Upper lobe of left lung (tissue), 6 donors: Measurements from ENCODE around the gene SLC6A17. TPM values are rescaled to one million over a fixed set of nuclear protein-coding genes. Genes with fewer than 3 reads are reported as not detected.

Source experiments
- ATAC-seq, 2 donors: fragments of 200-7000 bp; cut with Tn5 transposase; one replicate each; pipeline ENCODE4 v1.9.1; 2022; ENCODE audit warnings: mild to moderate bottlenecking in 2 of 2, moderate library complexity in 2 of 2; ENCODE audit not compliant: low FRiP score in 2 of 2
- DNase-seq, 2 donors: peaks; one replicate each; pipeline ENCODE4 v3.0.0-alpha.2; 2019 to 2020
- H3K27ac ChIP-seq, 4 donors: fragments of 200-600 bp; sonication (generic); one replicate each; pipeline ENCODE4 v1.5.1; 2016 to 2019
- H3K27me3 ChIP-seq, 4 donors: fragments of 200-600 bp; sonication (generic); one replicate each; pipeline ENCODE4 v1.5.1; 2017 to 2019
- H3K36me3 ChIP-seq, 4 donors: fragments of 200-600 bp; sonication (generic); one replicate each; pipeline ENCODE4 v1.5.1; 2016 to 2019
- H3K4me1 ChIP-seq, 4 donors: fragments of 200-600 bp; sonication (generic); one replicate each; pipeline ENCODE4 v1.5.1; 2018 to 2019
- H3K4me3 ChIP-seq, 4 donors: fragments of 200-600 bp; sonication (generic); one replicate each; pipeline ENCODE4 v1.5.1; 2017 to 2019; ENCODE audit warnings: mild to moderate bottlenecking in 2 of 4, moderate library complexity in 1 of 4
- H3K9me3 ChIP-seq, 4 donors: fragments of 200-600 bp; sonication (generic); one replicate each; pipeline ENCODE4 v1.5.1; 2018 to 2019
- EP300 ChIP-seq, 4 donors: sonication (generic); formaldehyde crosslinking; IDR thresholded peaks; one replicate each; pipeline ENCODE4 v1.5.1; 2017; ENCODE audit warnings: antibody characterized with exemption in 4 of 4, control low read depth in 2 of 4
- POLR2A ChIP-seq, 4 donors: fragments of 450-650 bp; IDR thresholded peaks; one replicate each; pipeline ENCODE4 v1.5.1; 2016 to 2017; ENCODE audit warnings: antibody characterized with exemption in 4 of 4, mild to moderate bottlenecking in 2 of 4
- POLR2AphosphoS5 ChIP-seq, 2 donors: sonication (generic); formaldehyde crosslinking; IDR thresholded peaks; one replicate each; pipeline ENCODE4 v1.5.1; 2017; ENCODE audit warnings: antibody characterized with exemption in 2 of 2
- WGBS, 2 donors: methylation state at CpG; one replicate each; pipeline ENCODE4 v1.1.5; 2017 to 2018; 5-methylcytosine and 5-hydroxymethylcytosine counted together
- total RNA-seq, 6 donors: library from RNA; depleted of rRNA in 4 of 6; stranded (reverse); fragments of >200 nt in 4 of 6; gene quantifications; one replicate each; pipeline versions ENCODE4 v1.1.0 to v1.2.1, GENCODE V29; 2016 to 2021
- TF ChIP-seq, protein P1 (sequence below), 6 experiments: fragments of 450-650 bp in 4 of 6; fragments of 200-600 bp in 2 of 6; sonication (generic) in 2 of 6; IDR thresholded peaks; one replicate each; pipeline ENCODE4 v1.5.1; 2016 to 2019; ENCODE audit warnings: antibody characterized with exemption in 6 of 6
- donor health status: DM: no; HTN: no; CAD: no; lungs with moderate emphysema.
- donor health status: DM: no; HTN: yes; CAD: no; lungs with severe emphysema.

Gene SLC6A17
- total RNA-seq, 6 donors from 2014 or later = 0.07 TPM; not detected in 5

DNA sequence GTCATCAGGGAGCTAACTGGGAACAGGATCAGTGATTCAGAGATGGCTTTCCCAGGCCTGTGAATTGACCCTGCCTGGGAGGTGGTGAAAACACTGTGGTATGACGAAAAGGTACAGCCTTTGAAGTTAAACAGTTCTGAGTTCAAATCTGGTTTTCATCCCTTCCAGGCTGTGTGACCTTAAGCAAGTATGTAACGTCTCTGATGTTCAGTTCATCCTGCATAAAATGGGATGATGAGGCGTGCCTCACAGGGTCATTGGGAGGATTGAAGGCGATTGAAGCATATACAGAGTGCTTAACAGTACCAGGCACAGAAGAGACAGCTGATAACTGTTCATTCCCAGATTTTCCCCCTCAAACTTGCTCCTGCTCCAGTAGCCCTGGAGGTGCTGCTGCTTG is 70.8 kb downstream of the SLC6A17 start:
- Histone ChIP-seq H3K9me3 (no peaks in the 10 kb centered on the region), H3K27me3 (no peaks in the 10 kb centered on the region), H3K4me3 (no peak overlapping the region), H3K27ac (no peak overlapping the region), H3K36me3 (peaks cover 0 to 26% (median 6%) of the 10 kb centered on the region in 4 donors), H3K4me1 (no peaks in the 10 kb centered on the region)
- WGBS, 2 donors = 93 to 94% methylated on average over 4 of the region's 4 CpGs
- DNase-seq (no peak), ATAC-seq (no peak)
- no peak for TF ChIP-seq POLR2AphosphoS5 (IDR thresholded peaks at IDR 0.05)
- TF ChIP-seq EP300 (IDR thresholded peaks at IDR 0.05) = no peak
- TF ChIP-seq, protein P1, sequence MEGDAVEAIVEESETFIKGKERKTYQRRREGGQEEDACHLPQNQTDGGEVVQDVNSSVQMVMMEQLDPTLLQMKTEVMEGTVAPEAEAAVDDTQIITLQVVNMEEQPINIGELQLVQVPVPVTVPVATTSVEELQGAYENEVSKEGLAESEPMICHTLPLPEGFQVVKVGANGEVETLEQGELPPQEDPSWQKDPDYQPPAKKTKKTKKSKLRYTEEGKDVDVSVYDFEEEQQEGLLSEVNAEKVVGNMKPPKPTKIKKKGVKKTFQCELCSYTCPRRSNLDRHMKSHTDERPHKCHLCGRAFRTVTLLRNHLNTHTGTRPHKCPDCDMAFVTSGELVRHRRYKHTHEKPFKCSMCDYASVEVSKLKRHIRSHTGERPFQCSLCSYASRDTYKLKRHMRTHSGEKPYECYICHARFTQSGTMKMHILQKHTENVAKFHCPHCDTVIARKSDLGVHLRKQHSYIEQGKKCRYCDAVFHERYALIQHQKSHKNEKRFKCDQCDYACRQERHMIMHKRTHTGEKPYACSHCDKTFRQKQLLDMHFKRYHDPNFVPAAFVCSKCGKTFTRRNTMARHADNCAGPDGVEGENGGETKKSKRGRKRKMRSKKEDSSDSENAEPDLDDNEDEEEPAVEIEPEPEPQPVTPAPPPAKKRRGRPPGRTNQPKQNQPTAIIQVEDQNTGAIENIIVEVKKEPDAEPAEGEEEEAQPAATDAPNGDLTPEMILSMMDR (IDR thresholded peaks at IDR 0.05) = no peak
- no peak for TF ChIP-seq POLR2A (IDR thresholded peaks at IDR 0.05)

GRCh38 chr1:110223127-110223526 is 72.8 kb downstream of the SLC6A17 start:
- H3K4me1 ChIP-seq = no peaks in the 10 kb centered on the region
- H3K36me3 ChIP-seq = peaks cover 0 to 45% (median 6%) of the 10 kb centered on the region in 4 donors
- no peak overlapping the region for H3K27ac ChIP-seq
- DNase-seq (no peak), ATAC-seq (no peak)
- 96 to 98% methylated on average over 11 to 27 of the region's 27 CpGs for WGBS, 2 donors
- no peaks in the 10 kb centered on the region for H3K27me3 ChIP-seq
- no peaks in the 10 kb centered on the region for H3K9me3 ChIP-seq
- H3K4me3 ChIP-seq = no peak overlapping the region
- no peak for TF ChIP-seq POLR2A (IDR thresholded peaks at IDR 0.05)
- no peak for TF ChIP-seq POLR2AphosphoS5 (IDR thresholded peaks at IDR 0.05)
- TF ChIP-seq, protein P1 (IDR thresholded peaks at IDR 0.05) = no peak
- no peak for TF ChIP-seq EP300 (IDR thresholded peaks at IDR 0.05)

GRCh38 chr1:110223581-110223980 is 73.3 kb downstream of the SLC6A17 start:
- Histone ChIP-seq H3K36me3 (peaks cover 0 to 48% (median 6%) of the 10 kb centered on the region in 4 donors), H3K27ac (no peak overlapping the region), H3K4me3 (no peak overlapping the region), H3K4me1 (no peaks in the 10 kb centered on the region), H3K9me3 (no peaks in the 10 kb centered on the region), H3K27me3 (no peaks in the 10 kb centered on the region)
- ATAC-seq (no peak), DNase-seq (no peak)
- TF ChIP-seq EP300 (IDR thresholded peaks at IDR 0.05) (no peak), POLR2A (IDR thresholded peaks at IDR 0.05) (no peak), POLR2AphosphoS5 (IDR thresholded peaks at IDR 0.05) (no peak)
- TF ChIP-seq, protein P1 (IDR thresholded peaks at IDR 0.05) = no peak
- WGBS, 2 donors = 94 to 98% methylated on average over 17 of the region's 17 CpGs

GRCh38 chr1:110224240-110224995 is 74.1 kb downstream of the SLC6A17 start:
- H3K36me3 ChIP-seq = peaks cover 0 to 53% (median 8%) of the 10 kb centered on the region in 4 donors
- no peak overlapping the region for H3K4me3 ChIP-seq
- no peaks in the 10 kb centered on the region for H3K9me3 ChIP-seq
- H3K27me3 ChIP-seq = no peaks in the 10 kb centered on the region
- TF ChIP-seq POLR2A (IDR thresholded peaks at IDR 0.05) (no peak), EP300 (IDR thresholded peaks at IDR 0.05) (no peak), POLR2AphosphoS5 (IDR thresholded peaks at IDR 0.05) (no peak)
- TF ChIP-seq, protein P1 (IDR thresholded peaks at IDR 0.05) = no peak
- DNase-seq = no peak
- H3K4me1 ChIP-seq = no peaks in the 10 kb centered on the region
- WGBS, 2 donors = 80 to 85% methylated on average over 6 to 8 of the region's 8 CpGs
- no peak for ATAC-seq
- no peak overlapping the region for H3K27ac ChIP-seq

GRCh38 chr1:110225212-110225611 is 74.9 kb downstream of the SLC6A17 start:
- H3K36me3 ChIP-seq = peaks cover 0 to 52% (median 9%) of the 10 kb centered on the region in 4 donors
- 77 to 81% methylated on average over 4 to 7 of the region's 7 CpGs for WGBS, 2 donors

More at GRCh38 chr1:110225212-110225611, 74.9 kb downstream of the SLC6A17 start:
- no peaks in the 10 kb centered on the region for H3K27me3 ChIP-seq
- DNase-seq (no peak), ATAC-seq (no peak)
- H3K27ac ChIP-seq = no peak overlapping the region
- no peak overlapping the region for H3K4me3 ChIP-seq
- TF ChIP-seq POLR2AphosphoS5 (IDR thresholded peaks at IDR 0.05) = no peak
- no peak for TF ChIP-seq POLR2A (IDR thresholded peaks at IDR 0.05)
- no peak for TF ChIP-seq EP300 (IDR thresholded peaks at IDR 0.05)
- TF ChIP-seq, protein P1 (IDR thresholded peaks at IDR 0.05) = no peak
- no peaks in the 10 kb centered on the region for H3K9me3 ChIP-seq
- H3K4me1 ChIP-seq = no peaks in the 10 kb centered on the region
